Measurements from ENCODE around the gene DLG5.

Gene DLG5

DNA sequence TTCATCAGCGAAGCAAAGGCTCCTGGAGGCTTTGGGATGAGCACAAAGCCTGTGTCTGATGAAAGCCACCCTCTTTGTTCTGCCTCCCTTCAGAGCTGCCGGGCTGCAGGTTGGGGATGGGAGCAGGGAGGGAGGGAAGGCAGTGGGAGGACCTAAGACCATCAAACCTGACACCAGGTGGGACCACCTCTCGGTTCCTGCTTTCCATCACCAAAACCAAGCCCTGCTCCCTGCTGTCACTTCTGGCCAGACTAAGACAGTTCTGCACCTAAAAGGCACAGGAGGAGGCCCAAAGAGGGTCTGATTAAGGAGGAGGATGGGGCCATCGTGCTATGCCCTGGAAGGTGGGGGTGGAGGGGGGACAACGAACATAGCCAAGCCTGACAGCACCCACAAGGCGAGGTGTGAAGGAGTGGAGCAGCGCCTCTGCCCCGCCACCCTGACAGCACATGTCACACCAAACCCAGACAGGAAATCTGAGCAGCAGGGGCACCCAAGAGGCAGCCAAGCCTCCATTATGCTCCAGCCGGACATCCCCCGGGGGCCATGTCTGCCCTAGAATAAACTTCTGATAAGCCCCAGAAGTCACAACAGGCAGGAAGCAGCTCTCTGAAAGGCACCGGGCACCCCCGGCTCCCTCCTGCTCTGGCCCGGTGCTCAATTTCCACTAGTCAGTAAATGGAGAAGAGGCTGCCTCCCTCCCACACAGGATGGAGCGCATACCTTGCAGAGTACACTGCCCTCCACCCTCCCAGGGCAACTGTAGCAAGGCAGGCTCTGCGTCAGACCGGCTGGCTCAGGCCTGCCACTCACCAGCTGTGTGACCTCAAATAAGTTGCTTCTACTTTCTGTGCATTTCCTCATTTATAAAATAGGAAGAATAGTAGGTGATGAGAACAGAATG, 48.9 kb downstream of the DLG5 start:
- DNase-seq (ENCODE audit: low read depth) = peak; percentile 87
- TF ChIP-seq, protein P1, sequence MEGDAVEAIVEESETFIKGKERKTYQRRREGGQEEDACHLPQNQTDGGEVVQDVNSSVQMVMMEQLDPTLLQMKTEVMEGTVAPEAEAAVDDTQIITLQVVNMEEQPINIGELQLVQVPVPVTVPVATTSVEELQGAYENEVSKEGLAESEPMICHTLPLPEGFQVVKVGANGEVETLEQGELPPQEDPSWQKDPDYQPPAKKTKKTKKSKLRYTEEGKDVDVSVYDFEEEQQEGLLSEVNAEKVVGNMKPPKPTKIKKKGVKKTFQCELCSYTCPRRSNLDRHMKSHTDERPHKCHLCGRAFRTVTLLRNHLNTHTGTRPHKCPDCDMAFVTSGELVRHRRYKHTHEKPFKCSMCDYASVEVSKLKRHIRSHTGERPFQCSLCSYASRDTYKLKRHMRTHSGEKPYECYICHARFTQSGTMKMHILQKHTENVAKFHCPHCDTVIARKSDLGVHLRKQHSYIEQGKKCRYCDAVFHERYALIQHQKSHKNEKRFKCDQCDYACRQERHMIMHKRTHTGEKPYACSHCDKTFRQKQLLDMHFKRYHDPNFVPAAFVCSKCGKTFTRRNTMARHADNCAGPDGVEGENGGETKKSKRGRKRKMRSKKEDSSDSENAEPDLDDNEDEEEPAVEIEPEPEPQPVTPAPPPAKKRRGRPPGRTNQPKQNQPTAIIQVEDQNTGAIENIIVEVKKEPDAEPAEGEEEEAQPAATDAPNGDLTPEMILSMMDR (conservative IDR thresholded peaks at IDR 0.05; ENCODE audit: low read depth, low read length) = no peak
- no peak overlapping the region for H3K4me3 ChIP-seq (ENCODE audit: low read depth, low read length)

DNA sequence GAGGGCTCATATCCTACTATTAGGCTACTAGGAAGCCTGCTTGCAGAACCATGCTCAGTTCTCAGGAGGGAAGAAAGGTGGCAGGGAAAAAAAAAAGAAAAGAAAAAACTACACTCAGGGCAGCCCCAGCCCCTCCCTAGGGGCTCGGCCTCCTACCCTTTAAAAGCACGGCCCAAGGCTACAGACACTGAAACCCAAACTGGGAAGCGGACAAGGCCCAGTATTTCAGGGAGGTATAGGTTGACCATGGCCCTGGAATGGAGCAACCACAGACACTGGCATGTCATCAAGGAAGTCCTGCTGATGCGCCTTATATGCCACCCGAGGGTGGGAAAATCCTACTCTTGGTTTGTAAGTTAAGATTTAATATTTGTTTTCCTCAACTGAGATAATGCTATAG, 50.8 kb downstream of the DLG5 start:
- DNase-seq (ENCODE audit: low read depth) = no peak
- no peak overlapping the region for H3K4me3 ChIP-seq (ENCODE audit: low read depth, low read length)
- TF ChIP-seq, protein P1 (conservative IDR thresholded peaks at IDR 0.05; ENCODE audit: low read depth, low read length) = no peak

DNA sequence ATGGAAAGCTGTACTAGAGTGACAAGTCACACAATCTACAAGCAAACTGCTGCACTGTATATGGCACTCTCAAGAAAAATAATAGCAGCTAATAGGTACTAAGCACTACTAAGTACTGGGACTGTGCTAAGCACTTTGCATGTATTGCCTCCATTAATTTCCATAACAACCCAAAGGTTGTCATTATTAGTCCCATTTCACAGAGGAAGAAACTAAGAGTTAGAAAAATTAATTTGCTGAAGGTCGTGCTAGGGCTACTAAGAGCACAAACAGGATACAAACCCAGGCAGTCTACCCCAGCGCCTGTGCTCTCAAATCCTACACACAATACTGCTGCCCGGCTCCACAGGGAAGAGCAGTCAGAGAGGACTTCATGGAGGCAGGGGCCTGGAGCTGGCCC, 51.7 kb downstream of the DLG5 start:
- TF ChIP-seq, protein P1 (conservative IDR thresholded peaks at IDR 0.05; ENCODE audit: low read depth, low read length) = no peak
- no peak for DNase-seq (ENCODE audit: low read depth)

DNA sequence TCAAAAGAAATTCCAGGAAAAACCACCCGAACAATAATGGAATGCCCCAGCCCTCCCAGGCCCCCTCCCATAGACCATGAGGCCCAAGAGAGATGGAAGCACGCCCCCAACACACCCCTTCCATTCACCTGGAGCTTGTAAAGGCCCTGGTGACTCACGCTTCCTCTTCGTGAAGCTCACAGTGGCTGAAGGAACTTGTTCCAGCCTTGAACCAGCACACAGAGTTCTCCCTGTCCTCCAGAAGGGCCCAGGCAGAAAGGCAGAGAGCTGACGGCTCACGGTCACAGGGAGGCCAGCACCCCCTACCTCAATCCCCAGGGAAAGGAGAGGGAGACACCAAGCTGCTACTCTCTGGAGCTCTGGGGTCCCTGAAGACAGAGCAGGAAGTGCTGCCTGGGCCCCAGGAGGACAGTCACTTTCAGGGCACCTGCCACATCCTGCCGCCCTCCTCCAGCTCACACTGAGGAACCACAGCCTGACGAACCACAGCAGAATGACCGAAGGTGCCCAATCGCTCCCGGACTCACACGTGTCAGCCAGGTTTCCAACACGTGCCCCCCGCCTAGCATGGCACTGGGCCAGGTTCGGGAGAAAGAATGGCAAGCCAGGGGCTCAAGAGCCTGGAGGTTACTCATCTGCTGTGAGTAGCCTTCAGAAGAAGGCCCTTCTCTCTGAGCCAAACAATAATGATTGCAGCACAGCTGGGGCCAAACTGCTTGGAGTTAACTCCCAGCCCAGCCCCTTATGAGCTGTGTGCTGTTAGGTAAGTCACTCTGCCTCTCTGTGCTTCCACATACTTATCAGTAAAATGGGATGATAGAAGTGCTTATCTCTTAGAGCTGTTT, 52.8 kb downstream of the DLG5 start:
- H3K4me3 ChIP-seq (ENCODE audit: low read depth, low read length) = no peak overlapping the region
- TF ChIP-seq, protein P1 (conservative IDR thresholded peaks at IDR 0.05; ENCODE audit: low read depth, low read length) = no peak
- DNase-seq (ENCODE audit: low read depth) = peak; percentile 63

More for the DNA sequence above, 51.7 kb downstream of the DLG5 start:
- no peak overlapping the region for H3K4me3 ChIP-seq (ENCODE audit: low read depth, low read length)

DNA sequence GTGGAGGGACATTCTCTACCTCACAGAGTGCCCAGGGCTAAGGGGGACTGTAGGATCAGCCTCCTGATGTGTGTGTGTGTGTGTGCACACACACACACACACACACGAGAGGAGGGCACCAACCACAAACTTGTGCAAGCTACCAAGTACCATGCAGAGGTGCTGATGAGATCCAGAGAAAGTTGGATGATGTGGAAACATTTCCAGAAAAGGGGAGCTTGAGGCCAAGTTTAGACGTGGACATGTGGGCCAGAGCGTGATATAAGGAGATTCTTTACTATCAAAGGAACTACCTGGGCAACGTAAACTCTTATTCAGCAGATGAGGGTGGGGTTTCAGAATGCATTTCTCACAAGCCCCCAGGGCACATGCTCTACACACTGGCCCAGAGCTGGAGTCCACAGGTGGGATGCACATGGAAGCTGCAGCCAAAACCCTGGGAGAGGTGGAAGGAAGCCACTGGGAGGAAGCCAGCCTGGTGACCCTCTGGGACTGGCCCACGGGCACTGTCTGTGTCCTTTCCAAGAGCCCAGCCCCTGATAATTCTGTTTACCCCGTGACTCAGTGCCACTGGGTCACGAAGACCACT, 53.5 kb downstream of the DLG5 start:
- no peak overlapping the region for H3K4me3 ChIP-seq (ENCODE audit: low read depth, low read length)
- DNase-seq (ENCODE audit: low read depth) = no peak
- TF ChIP-seq, protein P1 (conservative IDR thresholded peaks at IDR 0.05; ENCODE audit: low read depth, low read length) = no peak

DNA sequence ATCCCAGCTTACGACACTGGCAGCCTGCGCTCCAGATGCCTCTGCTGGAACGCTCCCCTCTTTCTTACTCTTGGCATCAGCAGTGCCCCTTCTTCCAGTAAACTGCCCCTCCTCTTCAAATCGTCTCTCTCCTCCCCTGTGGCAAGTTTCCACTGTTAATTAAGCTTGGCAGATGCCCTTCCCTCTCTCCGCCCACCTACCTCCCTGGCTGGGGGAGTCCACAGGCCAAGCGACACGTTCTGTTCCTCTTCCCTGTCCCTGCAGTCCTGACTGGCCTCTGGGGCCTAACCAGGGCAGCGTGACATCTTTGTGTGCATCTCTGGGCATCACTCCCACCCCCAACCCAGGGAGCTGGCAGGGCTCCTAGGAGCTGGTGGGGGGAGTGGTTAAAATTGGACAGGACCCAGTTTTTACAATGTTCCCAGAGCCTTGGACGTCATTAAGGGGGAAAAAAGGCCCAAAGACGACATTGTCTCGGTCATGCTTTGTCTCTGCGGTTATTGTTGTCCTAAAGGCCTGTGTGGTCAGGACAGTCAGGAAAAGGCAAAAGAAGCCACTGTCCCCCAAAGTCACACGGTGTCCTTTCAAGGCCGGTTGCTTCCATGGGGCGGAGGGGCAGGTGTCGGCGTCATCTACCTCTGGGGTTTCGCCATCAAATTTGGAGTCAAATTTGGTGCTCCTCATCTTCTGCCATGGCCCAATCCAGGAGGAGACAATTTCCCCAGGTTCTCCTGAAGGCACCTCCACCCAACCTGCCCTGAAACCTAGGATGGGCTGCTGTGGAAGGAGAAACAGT, 54.2 kb downstream of the DLG5 start:
- no peak for DNase-seq (ENCODE audit: low read depth)
- TF ChIP-seq, protein P1 (conservative IDR thresholded peaks at IDR 0.05; ENCODE audit: low read depth, low read length) = no peak
- H3K4me3 ChIP-seq (ENCODE audit: low read depth, low read length) = no peak overlapping the region

Data from choroid plexus epithelial cell (primary cell).